Fibroblast of pulmonary artery (primary cell): ENCODE measurements around the gene IFT52.

Experiments used
- DNase-seq: peaks from one replicate; pipeline ENCODE4 v3.0.0-alpha.2; 2010; ENCODE audit warnings: low read depth
- H3K4me3 ChIP-seq: replicated peaks from 2 replicates; pipeline ENCODE4 v1.5.1; 2011; ENCODE audit warnings: low read depth, mild to moderate bottlenecking, control low read depth, low read length, moderate library complexity
- TF ChIP-seq, protein P1 (sequence below): IDR thresholded peaks from 2 replicates; pipeline ENCODE4 v1.5.1; 2011; ENCODE audit warnings: mild to moderate bottlenecking, control low read depth, low read length, inconsistent platforms; ENCODE audit errors: missing control alignments

Gene IFT52

DNA sequence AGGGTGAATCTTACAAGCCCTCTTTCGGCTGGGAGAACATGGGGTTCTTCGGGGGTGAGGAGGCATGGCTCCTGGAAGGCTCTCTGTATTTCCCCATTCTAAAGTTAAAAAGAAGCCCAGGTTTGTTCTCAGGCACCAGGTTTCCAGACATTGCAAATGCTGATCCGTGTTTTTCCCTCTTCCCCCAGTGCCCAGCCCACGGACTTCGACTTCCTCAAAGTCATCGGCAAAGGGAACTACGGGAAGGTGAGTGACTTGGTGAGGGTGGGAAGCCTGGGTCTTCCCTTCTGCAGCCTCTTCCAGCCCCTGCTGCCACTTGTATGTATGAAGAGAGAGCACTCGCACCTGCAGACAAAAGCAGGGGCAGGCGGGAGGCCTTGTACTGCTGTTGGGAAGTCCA lies 23.3 kb upstream of the IFT52 start:
- TF ChIP-seq, protein P1, sequence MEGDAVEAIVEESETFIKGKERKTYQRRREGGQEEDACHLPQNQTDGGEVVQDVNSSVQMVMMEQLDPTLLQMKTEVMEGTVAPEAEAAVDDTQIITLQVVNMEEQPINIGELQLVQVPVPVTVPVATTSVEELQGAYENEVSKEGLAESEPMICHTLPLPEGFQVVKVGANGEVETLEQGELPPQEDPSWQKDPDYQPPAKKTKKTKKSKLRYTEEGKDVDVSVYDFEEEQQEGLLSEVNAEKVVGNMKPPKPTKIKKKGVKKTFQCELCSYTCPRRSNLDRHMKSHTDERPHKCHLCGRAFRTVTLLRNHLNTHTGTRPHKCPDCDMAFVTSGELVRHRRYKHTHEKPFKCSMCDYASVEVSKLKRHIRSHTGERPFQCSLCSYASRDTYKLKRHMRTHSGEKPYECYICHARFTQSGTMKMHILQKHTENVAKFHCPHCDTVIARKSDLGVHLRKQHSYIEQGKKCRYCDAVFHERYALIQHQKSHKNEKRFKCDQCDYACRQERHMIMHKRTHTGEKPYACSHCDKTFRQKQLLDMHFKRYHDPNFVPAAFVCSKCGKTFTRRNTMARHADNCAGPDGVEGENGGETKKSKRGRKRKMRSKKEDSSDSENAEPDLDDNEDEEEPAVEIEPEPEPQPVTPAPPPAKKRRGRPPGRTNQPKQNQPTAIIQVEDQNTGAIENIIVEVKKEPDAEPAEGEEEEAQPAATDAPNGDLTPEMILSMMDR = no peak
- no peak for DNase-seq
- no peak overlapping the region for H3K4me3 ChIP-seq

DNA sequence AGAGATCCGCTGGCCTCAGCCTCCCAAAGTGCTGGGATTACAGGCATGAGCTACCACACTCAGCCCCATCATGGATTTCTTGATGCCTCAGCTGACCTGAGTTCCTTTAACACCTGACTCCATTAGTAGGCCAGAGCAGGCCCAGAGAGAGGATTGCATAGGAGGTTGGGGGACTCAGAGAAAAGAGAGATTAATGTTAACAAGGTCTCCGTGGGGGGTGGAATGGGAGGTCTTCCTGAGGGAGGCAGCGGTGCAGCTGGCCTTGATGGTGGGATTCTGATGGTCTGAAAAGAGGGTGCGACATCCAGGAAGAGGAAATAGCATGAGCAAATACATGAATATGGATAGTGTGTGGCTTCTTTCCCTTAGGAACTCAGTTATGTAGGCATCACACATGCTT lies 22.0 kb upstream of the IFT52 start:
- TF ChIP-seq, protein P1 = no peak
- DNase-seq = no peak
- H3K4me3 ChIP-seq = no peak overlapping the region

DNA sequence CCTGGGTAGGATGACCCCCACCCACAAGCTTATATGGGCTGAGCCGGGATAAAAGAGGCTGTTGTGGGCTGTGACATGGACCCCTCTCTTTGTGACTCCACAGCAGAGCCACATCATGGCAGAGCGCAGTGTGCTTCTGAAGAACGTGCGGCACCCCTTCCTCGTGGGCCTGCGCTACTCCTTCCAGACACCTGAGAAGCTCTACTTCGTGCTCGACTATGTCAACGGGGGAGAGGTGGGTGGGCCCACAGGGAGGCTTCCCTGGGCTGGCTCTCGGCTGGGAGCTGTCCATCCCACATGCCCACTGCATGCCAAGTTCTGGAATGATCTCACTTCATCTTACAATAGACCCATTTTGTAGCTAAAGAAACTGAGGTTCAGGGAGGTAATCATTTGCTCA lies 21.5 kb upstream of the IFT52 start:
- H3K4me3 ChIP-seq = no peak overlapping the region
- TF ChIP-seq, protein P1 = no peak
- DNase-seq = no peak

DNA sequence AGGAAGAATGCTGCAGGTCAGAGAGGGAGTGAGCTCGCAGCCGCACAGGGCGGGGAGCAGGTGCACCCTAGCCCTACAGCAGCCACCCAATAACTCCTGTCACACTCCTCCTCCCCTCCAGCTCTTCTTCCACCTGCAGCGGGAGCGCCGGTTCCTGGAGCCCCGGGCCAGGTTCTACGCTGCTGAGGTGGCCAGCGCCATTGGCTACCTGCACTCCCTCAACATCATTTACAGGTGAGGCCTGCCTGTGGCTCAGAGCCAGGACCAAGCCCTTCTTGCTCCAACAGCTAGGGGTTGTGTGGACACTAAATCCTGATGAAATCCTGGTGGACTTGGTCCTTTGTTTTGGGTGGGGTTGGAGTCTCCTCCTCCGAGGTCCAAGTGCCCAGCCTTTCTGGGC lies 20.2 kb upstream of the IFT52 start:
- no peak for DNase-seq
- no peak overlapping the region for H3K4me3 ChIP-seq
- TF ChIP-seq, protein P1 = no peak

DNA sequence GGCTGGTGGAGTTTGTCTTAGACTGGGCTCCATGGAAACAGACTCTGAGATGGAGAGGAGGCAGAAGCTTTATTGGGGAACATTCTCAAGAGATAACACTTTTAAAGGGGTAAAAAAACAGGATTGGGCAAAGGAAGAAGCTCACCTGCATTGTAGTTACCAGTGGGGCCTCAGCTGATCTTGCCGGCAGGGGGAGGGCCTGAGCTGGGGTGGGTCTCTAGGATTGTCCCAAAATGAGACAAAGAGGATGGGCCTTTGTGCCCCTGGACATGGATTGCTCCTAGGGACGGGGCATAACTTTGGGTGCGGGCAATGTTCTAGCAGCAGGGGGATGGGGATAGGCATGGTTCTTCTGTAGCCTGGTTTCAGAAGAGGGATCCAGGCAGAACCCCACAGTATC lies 19.4 kb upstream of the IFT52 start:
- DNase-seq = no peak
- TF ChIP-seq, protein P1 = no peak
- no peak overlapping the region for H3K4me3 ChIP-seq

DNA sequence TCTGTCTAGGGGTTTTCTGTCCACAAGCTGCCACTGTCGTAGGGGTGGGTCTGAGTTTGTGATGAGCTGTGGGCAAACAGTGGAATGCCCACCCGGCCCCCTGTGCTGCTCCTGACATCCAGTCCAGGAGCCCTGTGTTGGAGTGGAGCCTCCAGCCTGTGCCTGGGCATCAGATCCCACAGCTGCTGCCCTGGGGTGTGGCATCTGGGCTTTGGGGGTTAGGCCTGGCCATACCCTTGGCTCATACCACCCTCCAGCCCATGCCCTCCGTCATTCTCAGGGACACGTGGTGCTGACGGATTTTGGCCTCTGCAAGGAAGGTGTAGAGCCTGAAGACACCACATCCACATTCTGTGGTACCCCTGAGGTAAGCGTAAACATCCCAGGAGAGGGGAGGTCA lies 19.0 kb upstream of the IFT52 start:
- DNase-seq = no peak
- no peak overlapping the region for H3K4me3 ChIP-seq
- TF ChIP-seq, protein P1 = no peak

DNA sequence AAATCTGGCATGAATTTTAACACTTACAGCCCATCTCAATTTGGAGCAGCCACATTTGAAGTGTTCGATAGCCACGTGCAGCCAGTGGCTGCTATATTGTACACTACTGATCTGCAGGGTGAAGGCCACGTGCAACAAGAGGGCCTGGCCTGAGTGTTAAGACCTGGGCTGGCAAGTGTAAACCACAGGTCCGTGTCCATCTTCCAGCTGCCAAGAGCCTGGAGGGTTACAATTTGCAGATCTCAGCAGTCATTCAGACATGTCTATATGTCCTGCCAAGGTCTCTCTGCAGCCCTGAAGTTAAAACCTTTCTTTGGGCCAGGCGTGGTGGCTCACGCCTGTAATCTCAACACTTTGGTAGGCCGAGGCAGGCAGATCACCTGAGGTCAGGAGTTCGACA lies 17.8 kb upstream of the IFT52 start:
- TF ChIP-seq, protein P1 = no peak
- DNase-seq = no peak

More for the DNA sequence above, 17.8 kb upstream of the IFT52 start:
- no peak overlapping the region for H3K4me3 ChIP-seq
